ENCODE results near the gene CLASP2.

DNA sequence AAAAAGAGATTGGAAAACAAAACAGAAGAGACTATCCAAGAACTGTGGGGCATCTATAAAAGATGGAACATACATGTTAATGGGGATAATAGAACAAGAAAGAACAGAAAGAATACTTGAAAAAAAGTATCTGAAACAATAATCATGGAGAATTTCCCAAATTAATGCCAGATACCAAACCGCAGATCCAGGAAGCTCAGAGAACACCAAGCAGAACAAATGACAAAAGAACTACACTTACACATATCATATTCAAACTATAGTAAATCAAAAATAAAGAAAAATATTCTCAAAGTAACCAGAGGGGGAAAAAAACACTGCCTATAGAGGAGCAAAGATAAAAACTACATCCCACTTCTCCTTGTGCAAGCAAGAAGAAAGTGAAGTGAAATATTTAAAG lies 40.0 kb downstream of the CLASP2 start:
- TF ChIP-seq RCOR1 (IDR thresholded peaks at IDR 0.05; ENCODE audit: insufficient replicate concordance, low read length) (no peak), RFX5 (IDR thresholded peaks at IDR 0.05; ENCODE audit: low read depth, low read length) (no peak), POLR2A (IDR thresholded peaks at IDR 0.05; ENCODE audit: low read depth, low read length) (no peak), MAFK (IDR thresholded peaks at IDR 0.05; ENCODE audit: low read depth, low read length) (no peak), RAD21 (IDR thresholded peaks at IDR 0.05; ENCODE audit: low read length) (no peak), FOS (IDR thresholded peaks at IDR 0.05; ENCODE audit: low read depth, low read length) (no peak)
- TF ChIP-seq, protein P1, sequence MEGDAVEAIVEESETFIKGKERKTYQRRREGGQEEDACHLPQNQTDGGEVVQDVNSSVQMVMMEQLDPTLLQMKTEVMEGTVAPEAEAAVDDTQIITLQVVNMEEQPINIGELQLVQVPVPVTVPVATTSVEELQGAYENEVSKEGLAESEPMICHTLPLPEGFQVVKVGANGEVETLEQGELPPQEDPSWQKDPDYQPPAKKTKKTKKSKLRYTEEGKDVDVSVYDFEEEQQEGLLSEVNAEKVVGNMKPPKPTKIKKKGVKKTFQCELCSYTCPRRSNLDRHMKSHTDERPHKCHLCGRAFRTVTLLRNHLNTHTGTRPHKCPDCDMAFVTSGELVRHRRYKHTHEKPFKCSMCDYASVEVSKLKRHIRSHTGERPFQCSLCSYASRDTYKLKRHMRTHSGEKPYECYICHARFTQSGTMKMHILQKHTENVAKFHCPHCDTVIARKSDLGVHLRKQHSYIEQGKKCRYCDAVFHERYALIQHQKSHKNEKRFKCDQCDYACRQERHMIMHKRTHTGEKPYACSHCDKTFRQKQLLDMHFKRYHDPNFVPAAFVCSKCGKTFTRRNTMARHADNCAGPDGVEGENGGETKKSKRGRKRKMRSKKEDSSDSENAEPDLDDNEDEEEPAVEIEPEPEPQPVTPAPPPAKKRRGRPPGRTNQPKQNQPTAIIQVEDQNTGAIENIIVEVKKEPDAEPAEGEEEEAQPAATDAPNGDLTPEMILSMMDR (conservative IDR thresholded peaks at IDR 0.05; ENCODE audit: low read depth, low read length), result no peak

All from IMR-90 (cell line).